Activated CD8-positive, alpha-beta T cell treated with anti-CD3 and anti-CD28 coated beads, Interleukin-2, amount 10 ng/mL, durations not matched to agents 7 days and 5 days (primary cell): Measurements from ENCODE around the gene DSCAML1. TPM values are rescaled to one million over a fixed set of nuclear protein-coding genes. Genes with fewer than 3 reads are reported as not detected.

Experiments
- ATAC-seq: fragments of 150-1000 bp; cut with Tn5 transposase; one replicate; pipeline ENCODE4 v1.10.0; 2021; ENCODE audit warnings: moderate library complexity
- CTCF ChIA-PET: fragments of 350-600 bp; sonication (Branson Sonifier 250); formaldehyde crosslinking; loops from one replicate; lab custom pipeline; 2021; ENCODE audit warnings: antibody characterized with exemption; lab: Charles Lee
- POLR2A ChIA-PET: fragments of 350-600 bp; sonication (Branson Sonifier 250); formaldehyde crosslinking; loops from one replicate; lab custom pipeline; 2021; ENCODE audit warnings: antibody characterized with exemption; lab: Charles Lee
- DNase-seq: peaks from one replicate; pipeline ENCODE4 v3.0.0-alpha.2; 2020
- H3K27ac Mint-ChIP-seq: one replicate; pipeline ENCODE4 v1.8.0; 2021; ENCODE audit warnings: mild to moderate bottlenecking, mixed read lengths
- H3K27me3 Mint-ChIP-seq: one replicate; pipeline ENCODE4 v1.8.0; 2021; ENCODE audit warnings: low read depth, mixed read lengths
- H3K36me3 Mint-ChIP-seq: one replicate; pipeline ENCODE4 v1.8.0; 2021; ENCODE audit warnings: low read depth, mixed read lengths
- H3K4me1 Mint-ChIP-seq: one replicate; pipeline ENCODE4 v1.8.0; 2021; ENCODE audit warnings: low read depth, mixed read lengths
- H3K4me3 Mint-ChIP-seq: one replicate; pipeline ENCODE4 v1.8.0; 2021; ENCODE audit warnings: mild to moderate bottlenecking, mixed read lengths
- H3K9me3 Mint-ChIP-seq: one replicate; pipeline ENCODE4 v1.8.0; 2022; ENCODE audit warnings: mixed read lengths; ENCODE audit not compliant: insufficient read depth
- total RNA-seq, 2 experiments: library from RNA; stranded (reverse); gene quantifications; one replicate each; pipeline ENCODE4 v1.2.3, GENCODE V29; 2021

The DSCAML1 gene
- total RNA-seq, 2 experiments from 2014 or later, result 0.16 to 0.37 TPM

DNA sequence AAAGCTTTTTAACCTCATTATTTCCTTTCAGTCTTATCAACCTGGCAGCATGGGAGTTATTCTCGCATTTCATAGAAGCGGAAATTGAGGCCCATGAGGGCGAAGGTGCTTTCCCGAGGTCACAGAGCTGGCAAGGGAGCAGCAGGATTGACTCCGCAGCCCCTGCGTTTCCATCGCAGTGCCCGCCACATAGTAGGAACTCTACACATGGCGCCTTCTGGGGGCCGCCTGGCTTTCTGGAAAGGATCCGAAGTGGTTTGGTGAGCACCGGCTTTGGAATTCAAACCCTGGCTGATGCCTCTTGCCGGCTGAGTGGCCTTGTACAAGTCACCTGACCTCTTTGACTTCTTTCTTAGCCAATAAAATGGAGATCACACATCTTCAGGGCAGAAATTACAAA, 376.0 kb downstream of the DSCAML1 start:
- Mint-ChIP-seq H3K4me3 (no peak overlapping the region), H3K4me1 (no peaks in the 10 kb centered on the region), H3K27ac (no peak overlapping the region), H3K27me3 (no peaks in the 10 kb centered on the region), H3K9me3 (no peaks in the 10 kb centered on the region), H3K36me3 (no peaks in the 10 kb centered on the region)
- ATAC-seq (no peak), DNase-seq (no peak)
- POLR2A ChIA-PET, result no interaction called here
- CTCF ChIA-PET, result no interaction called here

DNA sequence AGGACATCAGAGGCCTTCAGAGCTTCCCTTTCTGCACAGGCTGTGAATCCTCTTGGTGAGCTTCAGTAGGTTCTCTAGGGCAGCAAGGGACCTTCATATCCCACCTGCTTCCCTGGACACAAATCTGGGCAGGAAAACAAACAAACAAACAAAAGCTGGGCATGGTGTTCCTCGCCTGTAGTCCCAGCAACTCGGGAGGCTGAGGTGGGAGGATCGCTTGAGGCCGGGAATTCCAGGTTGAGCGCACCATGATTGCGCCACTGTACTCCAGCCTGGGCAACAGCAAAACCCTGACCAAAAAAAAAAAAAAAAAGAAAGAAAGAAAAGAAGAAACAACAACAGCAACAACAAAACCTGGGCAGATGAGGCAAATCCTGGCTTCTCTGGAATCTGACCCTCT, 376.4 kb downstream of the DSCAML1 start:
- no peak for ATAC-seq
- ChIA-PET CTCF (interaction anchor here (0.9 kb wide), 1 partner anchor 200 kb away, joined by 3 read pairs; no protein-coding TSS in a partner anchor), POLR2A (no interaction called here)
- Mint-ChIP-seq H3K4me3 (no peak overlapping the region), H3K27me3 (no peaks in the 10 kb centered on the region), H3K9me3 (no peaks in the 10 kb centered on the region), H3K4me1 (no peaks in the 10 kb centered on the region), H3K27ac (no peak overlapping the region), H3K36me3 (no peaks in the 10 kb centered on the region)
- no peak for DNase-seq

DNA sequence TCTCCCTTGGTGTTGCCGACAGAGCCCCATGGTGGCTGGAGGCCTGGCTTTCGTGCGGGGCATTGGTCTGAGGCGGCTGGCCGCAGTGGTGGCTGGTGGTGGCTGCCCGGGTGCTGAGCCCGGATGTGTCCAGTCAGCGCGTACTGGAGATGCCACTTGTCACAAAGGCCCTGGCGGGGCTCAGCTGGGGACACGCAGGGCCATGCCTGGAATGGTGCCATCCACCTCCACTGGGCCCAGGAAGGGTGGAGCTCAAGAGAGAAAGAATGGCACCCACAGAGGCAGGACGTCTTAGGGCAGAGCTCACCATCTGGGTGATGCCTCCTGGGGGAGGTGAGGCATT, 376.9 kb downstream of the DSCAML1 start:
- Mint-ChIP-seq H3K4me3 (no peak overlapping the region), H3K36me3 (no peaks in the 10 kb centered on the region), H3K27ac (no peak overlapping the region), H3K4me1 (no peaks in the 10 kb centered on the region), H3K27me3 (no peaks in the 10 kb centered on the region), H3K9me3 (no peaks in the 10 kb centered on the region)
- DNase-seq, result no peak
- ChIA-PET CTCF (interaction anchor here (0.9 kb wide), 1 partner anchor 201 kb away, joined by 3 read pairs; no protein-coding TSS in a partner anchor), POLR2A (no interaction called here)
- no peak for ATAC-seq

DNA sequence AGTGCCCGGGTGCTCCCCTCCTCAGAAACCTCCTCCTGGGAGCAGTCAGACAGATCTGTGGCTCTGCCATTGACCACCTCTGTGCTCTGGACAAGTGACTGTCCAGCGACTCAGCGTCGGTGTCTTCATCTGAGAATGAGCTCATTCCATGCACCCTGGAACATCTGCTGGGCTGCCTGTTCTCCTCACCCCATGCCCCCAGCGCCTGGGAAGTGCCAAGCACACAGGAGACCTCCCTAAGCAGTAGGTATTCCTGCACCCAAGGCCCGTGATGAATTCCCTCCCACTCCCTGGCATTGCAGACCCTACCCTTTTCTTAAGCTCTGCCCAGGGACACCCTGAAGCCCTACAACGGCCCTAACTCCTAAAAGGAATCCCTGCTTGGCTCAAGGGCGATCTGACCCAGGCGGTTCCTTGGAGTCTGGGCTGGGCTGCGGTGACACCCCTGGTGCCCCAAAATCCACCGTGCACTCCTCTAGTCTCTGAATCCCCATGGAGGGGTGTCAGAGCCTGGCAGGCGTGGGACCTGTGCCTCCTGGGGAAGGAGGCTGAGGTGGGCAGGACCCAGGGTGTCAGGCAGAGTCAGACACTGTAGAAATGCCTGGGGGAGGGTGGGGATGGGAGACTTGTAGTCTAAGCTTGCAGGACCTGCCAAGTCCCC, 377.4 kb downstream of the DSCAML1 start:
- Mint-ChIP-seq H3K4me3 (no peak overlapping the region), H3K27ac (no peak overlapping the region), H3K36me3 (no peaks in the 10 kb centered on the region), H3K9me3 (no peaks in the 10 kb centered on the region), H3K27me3 (no peaks in the 10 kb centered on the region), H3K4me1 (no peaks in the 10 kb centered on the region)
- no peak for DNase-seq
- no peak for ATAC-seq
- ChIA-PET POLR2A (no interaction called here), CTCF (interaction anchor here (0.9 kb wide), 1 partner anchor 201 kb away, joined by 3 read pairs; no protein-coding TSS in a partner anchor)

DNA sequence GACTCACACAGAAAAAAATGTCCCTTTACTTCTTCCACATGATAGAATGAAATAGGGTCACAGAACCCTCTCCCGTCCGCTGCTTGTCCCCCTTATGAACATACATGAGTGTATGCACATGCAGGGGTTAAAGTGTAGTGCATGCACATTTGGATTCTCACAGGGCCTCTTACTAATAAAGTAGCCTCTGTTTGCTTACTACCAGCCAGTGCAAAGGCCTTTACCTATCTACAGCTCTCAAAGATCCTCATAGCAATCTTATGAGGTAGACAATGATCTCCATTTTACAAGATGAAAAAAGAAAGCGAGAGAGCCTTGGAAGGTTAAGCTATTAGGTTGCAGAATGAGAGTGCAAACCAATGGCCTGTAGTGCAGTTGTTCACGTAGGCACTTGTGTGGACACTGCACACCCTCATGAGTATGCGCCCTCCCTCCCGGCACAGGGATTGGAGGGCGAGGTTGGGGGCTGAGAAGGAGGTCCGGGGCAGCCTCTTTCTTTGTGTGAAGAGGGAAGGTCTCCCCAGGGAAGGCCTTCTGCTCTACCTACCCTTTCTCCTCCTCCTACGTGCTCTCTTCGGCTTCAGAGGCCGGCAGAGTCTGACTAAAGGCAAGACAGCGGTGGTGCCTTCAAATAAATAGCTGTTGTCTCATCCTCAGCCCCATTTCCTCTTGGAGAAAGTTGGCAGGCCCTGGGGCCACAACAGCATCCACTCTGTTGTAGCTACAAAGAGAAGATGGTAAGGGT, 378.1 kb downstream of the DSCAML1 start:
- Mint-ChIP-seq H3K4me1 (no peaks in the 10 kb centered on the region), H3K9me3 (no peaks in the 10 kb centered on the region), H3K36me3 (no peaks in the 10 kb centered on the region), H3K27ac (no peak overlapping the region), H3K4me3 (no peak overlapping the region), H3K27me3 (no peaks in the 10 kb centered on the region)
- CTCF ChIA-PET, result no interaction called here
- POLR2A ChIA-PET, result no interaction called here
- DNase-seq, result no peak
- no peak for ATAC-seq

DNA sequence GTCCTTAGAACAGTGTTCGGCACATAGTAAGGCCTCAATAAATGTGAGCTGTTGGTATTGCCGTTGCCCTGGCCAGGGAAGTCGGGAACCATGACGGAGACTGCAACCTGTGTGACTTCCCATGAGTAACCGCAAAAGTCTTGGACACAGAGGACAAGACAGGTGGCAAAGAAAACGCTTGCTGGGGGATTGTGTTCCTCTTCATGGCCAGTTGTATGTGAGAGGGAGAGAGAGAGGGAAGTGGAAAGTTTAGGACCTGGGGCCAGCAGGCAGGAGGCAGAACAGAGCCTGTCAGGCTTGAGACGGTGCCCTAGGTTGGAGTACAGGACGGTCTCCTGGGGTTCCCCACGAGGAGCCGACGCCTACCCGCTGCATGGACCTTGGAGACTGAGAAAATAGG, 379.2 kb downstream of the DSCAML1 start:
- CTCF ChIA-PET, result interaction anchor here (1.5 kb wide), 1 partner anchor 9 kb away, joined by 5 read pairs; no protein-coding TSS in a partner anchor

DNA sequence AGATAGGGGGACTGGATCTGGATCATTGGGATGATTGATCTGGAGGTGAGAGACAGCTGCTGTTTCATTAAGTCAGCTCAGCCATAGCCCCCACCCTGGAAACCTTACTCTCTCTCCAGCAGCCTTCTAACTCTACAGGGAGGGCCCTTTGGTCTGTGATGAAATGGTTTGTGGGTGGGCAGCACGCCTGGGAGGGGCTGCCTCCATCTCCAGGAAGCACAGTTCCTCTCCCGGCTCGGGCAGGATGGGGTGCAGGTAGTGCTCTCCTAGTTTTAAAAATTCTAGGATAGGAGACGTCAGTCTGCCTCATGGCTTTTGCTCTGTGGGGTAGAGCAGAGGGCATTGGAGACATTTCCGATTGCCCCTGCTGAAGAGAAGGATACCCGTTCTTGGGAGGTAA, 379.7 kb downstream of the DSCAML1 start:
- no peak for ATAC-seq
- ChIA-PET CTCF (interaction anchor here (1.5 kb wide), 1 partner anchor 9 kb away, joined by 5 read pairs; no protein-coding TSS in a partner anchor), POLR2A (interaction anchor here (0.6 kb wide), 1 partner anchor 21 kb away, joined by 3 read pairs; no protein-coding TSS in a partner anchor)
- Mint-ChIP-seq H3K4me1 (no peaks in the 10 kb centered on the region), H3K27ac (no peak overlapping the region), H3K36me3 (no peaks in the 10 kb centered on the region), H3K27me3 (no peaks in the 10 kb centered on the region), H3K9me3 (no peaks in the 10 kb centered on the region), H3K4me3 (no peak overlapping the region)
- DNase-seq, result no peak

More for the DNA sequence above, 379.2 kb downstream of the DSCAML1 start:
- POLR2A ChIA-PET, result interaction anchor here (0.6 kb wide), 1 partner anchor 22 kb away, joined by 3 read pairs; no protein-coding TSS in a partner anchor
- no peaks in the 10 kb centered on the region for H3K27me3 Mint-ChIP-seq
- H3K27ac Mint-ChIP-seq, result no peak overlapping the region
- no peak for DNase-seq
- H3K4me1 Mint-ChIP-seq, result no peaks in the 10 kb centered on the region
- no peak overlapping the region for H3K4me3 Mint-ChIP-seq
- H3K9me3 Mint-ChIP-seq, result no peaks in the 10 kb centered on the region
- no peak for ATAC-seq
- H3K36me3 Mint-ChIP-seq, result no peaks in the 10 kb centered on the region

DNA sequence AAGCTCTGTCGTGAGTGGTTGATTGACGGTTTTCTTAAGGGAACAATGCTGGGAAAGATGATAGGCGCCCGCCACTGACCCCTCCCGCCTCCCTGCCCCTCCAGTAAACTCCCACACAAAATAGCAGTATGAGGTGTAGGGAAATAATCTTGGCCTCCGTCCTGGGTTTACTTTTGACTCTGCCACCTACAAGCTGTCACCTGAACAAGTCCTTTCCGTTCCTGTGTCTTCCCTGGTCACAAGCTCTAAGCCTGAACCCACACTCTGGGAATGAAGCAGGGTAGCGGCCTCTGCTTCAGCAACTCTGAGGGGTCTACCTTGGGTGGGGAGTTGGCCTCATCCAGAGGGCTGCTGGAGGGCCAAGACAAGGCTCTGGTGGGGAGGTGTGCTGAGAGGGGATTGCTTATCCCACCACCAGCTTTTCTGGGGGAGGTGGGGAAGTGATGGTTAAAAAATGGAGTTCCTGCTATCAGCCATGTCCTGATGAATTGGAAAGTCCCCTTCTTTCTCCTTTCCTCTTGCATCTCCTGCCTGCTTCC, 381.6 kb downstream of the DSCAML1 start:
- Mint-ChIP-seq H3K9me3 (no peaks in the 10 kb centered on the region), H3K27ac (no peak overlapping the region), H3K27me3 (no peaks in the 10 kb centered on the region), H3K4me3 (no peak overlapping the region), H3K4me1 (no peaks in the 10 kb centered on the region), H3K36me3 (no peaks in the 10 kb centered on the region)
- DNase-seq (no peak), ATAC-seq (no peak)
- ChIA-PET POLR2A (no interaction called here), CTCF (interaction anchor here (3.6 kb wide), 1 partner anchor 10 kb away, joined by 29 read pairs; no protein-coding TSS in a partner anchor)

DNA sequence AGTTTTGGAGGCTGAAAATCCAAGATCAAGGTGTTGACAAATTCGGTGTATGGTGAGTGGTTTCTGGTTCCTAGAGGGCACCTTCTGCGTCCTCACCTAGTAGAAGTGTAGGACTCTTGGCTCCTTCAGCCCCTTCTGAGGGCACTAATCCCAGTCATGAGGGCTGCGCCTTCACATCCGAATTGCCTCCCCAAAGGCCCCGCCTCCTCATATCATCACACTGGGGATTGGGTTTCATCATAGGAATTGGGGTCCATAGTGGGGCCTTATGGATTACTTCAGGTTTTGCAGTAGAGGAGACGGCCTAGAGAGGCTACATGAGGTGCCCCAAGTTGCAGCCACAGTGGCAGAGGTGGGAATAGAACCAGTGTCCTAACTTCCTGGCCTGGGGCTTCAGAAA, 382.3 kb downstream of the DSCAML1 start:
- Mint-ChIP-seq H3K27ac (no peak overlapping the region), H3K4me1 (no peaks in the 10 kb centered on the region), H3K9me3 (no peaks in the 10 kb centered on the region), H3K36me3 (no peaks in the 10 kb centered on the region), H3K27me3 (no peaks in the 10 kb centered on the region), H3K4me3 (no peak overlapping the region)
- DNase-seq (no peak), ATAC-seq (no peak)
- ChIA-PET CTCF (interaction anchor here (3.6 kb wide), 1 partner anchor 11 kb away, joined by 29 read pairs; no protein-coding TSS in a partner anchor), POLR2A (no interaction called here)

DNA sequence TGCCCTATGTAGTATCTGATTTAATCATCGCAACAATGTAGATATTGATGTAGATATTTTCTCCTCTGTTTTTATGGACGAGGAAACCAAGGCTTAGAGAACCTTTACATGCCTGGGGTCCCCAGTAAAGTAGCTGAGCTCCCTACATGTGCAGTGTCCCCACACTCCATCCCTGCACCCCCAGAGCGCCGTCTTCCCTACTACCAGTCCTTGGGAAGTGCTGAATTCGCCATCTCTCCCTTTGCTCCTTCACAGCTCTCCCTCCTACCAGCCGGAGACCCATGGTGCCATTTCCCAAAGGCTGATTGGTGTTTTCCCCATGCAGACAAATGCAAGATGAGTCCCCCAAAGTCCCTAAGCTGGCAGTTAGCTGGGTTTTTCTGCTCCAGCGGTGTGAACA, 383.4 kb downstream of the DSCAML1 start:
- ChIA-PET CTCF (interaction anchor here (3.6 kb wide), 1 partner anchor 12 kb away, joined by 29 read pairs; no protein-coding TSS in a partner anchor), POLR2A (interaction anchor here (0.7 kb wide), 1 partner anchor 682 kb away, joined by 3 read pairs; no protein-coding TSS in a partner anchor)
- Mint-ChIP-seq H3K4me3 (no peak overlapping the region), H3K27me3 (no peaks in the 10 kb centered on the region), H3K4me1 (no peaks in the 10 kb centered on the region), H3K27ac (no peak overlapping the region), H3K36me3 (peaks cover 4% of the 10 kb centered on the region), H3K9me3 (no peaks in the 10 kb centered on the region)
- DNase-seq, result no peak
- ATAC-seq, result no peak

DNA sequence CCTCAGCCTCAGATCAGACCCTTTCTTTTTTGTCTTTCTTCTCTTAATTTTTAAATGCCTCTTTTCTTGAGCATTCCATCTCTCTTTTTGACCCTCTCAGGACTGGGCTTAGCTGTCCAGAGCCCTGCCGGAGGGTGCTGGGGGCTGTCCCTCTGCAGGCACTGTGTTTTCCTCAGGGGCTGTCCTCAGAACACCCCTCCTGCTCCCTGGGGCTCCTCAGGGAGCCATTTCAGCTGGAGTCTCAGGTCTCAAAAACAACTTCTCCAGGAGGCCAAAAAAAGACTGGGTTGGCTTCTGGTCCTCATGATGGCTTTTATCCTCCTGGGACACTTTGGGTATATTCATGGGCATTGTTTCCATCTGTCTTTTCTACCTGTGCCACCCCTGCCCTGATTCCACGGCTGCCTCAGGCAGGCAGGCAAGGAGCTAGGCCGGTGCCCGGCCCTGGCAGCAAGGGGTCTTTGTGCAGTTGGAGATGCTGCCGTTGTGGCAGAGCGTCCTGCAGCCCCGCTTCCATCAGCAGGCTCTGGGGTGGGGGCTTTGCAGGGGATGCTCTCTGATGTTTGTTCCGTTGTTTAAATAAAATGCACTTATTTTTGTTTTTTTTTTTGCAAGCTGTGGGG, 384.3 kb downstream of the DSCAML1 start:
- no peak overlapping the region for H3K27ac Mint-ChIP-seq
- no peaks in the 10 kb centered on the region for H3K9me3 Mint-ChIP-seq
- no peak overlapping the region for H3K4me3 Mint-ChIP-seq
- ChIA-PET POLR2A (interaction anchor here (0.7 kb wide), 1 partner anchor 416 kb away, joined by 3 read pairs; no protein-coding TSS in a partner anchor), CTCF (interaction anchor here (3.6 to 4.4 kb wide), 2 partner anchors 13 to 14 kb away, joined by 23 to 29 read pairs; no protein-coding TSS in a partner anchor)
- DNase-seq (no peak), ATAC-seq (no peak)
- H3K4me1 Mint-ChIP-seq, result no peaks in the 10 kb centered on the region
- H3K36me3 Mint-ChIP-seq, result peaks cover 11% of the 10 kb centered on the region
- no peaks in the 10 kb centered on the region for H3K27me3 Mint-ChIP-seq
